T-helper 1 cell (primary cell): ENCODE data around the gene TACR3.
"Not testable (repeated sequence)": the region's sequence is repeated elsewhere in the genome, so short reads cannot be mapped to it uniquely, and the experiment has no call there.

Experiments
- DNase-seq, 5 donors: peaks; one replicate each; pipeline ENCODE4 v3.0.0-alpha.2; 2012 to 2020
- total RNA-seq, 4 donors: gene quantifications; one replicate each; lab custom pipeline; 2026; lab: John Stamatoyannopoulos, UW

Gene TACR3
- 0 reads per million in 4 donors for total RNA-seq

- no peak for DNase-seq
These were observed at the start of gene TACR3 for GRCh38 chr4:103719830-103720207. TACR3 (minus strand) TSS chr4:103719985; CDS start chr4:103719675, 310 bp downstream.

- DNase-seq: no peak
These were observed 37.8 kb upstream of the TACR3 start for GRCh38 chr4:103757631-103758030.

DNA sequence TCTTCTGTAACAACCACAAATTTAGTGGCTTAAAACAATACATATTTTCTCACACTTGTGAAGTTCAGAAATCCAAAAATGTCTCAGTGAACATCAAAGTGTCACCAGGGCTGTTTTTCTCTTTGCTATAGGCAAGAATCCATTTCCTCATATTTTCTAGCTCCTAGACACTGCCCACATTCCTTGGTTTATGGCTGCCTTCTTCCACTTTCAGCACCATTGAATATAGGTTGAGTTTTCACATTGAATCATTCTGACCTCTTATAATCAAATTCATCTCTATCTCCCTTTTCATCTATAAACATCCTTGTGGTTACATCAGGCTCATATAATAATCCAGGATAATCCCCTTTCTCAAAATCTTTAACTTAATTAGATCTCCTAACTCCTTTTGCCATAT lies 37.0 kb upstream of the TACR3 start:
- no peak for DNase-seq

- no peak for DNase-seq
These were observed 35.1 kb upstream of the TACR3 start for GRCh38 chr4:103754844-103755243.

GRCh38 chr4:103753868-103754653 lies 34.3 kb upstream of the TACR3 start:
- DNase-seq: no peak

DNA sequence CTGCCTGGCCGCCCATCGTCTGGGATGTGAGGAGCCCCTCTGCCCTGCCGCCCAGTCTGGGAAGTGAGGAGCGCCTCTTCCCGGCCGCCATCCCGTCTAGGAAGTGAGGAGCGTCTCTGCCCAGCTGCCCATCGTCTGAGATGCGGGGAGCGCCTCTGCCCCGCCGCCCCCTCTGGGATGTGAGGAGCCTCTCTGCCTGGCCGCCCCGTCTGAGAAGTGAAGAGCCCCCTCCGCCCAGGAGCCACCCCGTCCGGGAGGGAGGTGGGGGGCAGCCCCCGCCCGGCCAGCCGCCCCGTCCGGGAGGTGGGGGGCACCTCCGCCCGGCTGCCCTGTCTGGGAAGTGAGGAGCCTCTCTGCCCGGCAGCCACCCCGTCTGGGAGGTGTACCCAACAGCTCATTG lies 3.4 kb upstream of the TACR3 start:
- not testable (repeated sequence) for DNase-seq

DNA sequence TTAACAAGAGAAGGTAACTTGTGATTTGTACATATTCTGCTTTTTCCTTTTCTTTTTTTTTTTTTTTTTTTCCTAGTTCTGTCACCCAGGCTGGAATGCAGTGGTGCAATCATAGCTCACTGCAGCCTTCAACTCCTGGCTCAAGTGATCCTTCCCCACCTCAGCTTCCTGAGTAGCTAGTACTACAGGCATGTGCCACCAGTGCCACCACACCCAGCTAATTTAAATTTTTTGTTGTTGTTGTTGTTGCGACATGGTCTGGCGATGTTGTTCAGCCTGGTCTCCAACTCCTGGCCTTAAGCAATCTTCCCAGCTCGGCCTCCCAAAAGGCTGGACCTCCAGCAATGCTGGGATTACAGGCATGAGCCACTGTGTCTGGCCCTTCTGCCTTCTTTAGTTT lies 1.5 kb upstream of the TACR3 start:
- DNase-seq: no peak

- no peak for DNase-seq
These were observed 876 bp upstream of the TACR3 start for GRCh38 chr4:103720661-103721060.

DNA sequence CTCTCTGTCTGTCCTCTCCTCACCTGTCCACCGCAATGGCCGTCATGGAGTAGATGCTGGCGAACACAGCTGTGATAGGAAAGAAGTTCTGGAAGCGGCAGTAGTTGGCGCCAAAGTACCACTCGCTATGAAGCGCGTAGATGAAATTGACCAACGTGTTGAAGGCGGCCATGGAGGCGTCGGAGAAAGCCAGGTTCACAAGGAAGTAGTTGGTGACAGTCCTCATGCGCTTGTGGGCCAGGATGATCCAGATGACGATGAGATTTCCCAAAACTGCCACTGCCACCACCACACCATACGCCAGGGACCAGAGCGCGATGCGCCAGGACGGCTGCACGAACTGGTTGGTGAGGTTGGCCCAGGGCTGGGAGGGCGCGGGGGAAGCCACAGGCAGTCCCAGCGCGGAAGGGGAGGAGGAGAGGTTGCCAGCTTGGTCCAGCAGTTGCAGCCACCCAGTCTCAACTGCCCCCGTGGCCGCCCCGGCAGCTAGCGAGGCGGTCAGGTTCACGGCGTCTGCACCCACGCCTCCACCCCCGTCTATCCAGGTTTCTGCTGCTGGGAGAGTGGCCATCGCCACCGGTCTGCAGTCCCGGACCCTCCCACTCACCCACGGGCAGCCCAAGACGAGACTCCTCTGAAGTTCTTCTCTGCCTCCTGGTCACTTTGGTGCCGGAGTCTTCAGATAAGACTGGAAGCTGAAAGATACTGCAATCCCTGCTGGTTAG lies 518 bp downstream of the TACR3 start:
- peak in 1 of 5 donors; percentile 0 for DNase-seq

DNA sequence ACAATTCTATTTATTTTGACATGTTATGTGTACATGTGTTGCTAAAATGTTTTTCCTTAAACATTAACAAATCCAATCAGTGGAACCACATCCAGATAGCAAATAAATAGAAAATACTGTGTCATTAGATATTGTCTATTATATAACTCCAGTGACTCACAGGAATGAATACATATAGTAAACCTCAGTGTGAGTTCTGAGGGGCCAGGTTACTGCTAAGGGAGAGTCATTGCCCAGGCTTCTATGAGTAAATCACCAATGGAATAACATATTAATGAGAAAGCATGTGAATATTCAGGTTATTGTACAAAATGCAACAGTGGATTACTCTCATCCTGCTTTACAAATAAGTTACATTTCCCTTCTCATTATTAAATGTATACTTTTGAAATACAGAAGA lies 27.2 kb downstream of the TACR3 start:
- no peak for DNase-seq

DNA sequence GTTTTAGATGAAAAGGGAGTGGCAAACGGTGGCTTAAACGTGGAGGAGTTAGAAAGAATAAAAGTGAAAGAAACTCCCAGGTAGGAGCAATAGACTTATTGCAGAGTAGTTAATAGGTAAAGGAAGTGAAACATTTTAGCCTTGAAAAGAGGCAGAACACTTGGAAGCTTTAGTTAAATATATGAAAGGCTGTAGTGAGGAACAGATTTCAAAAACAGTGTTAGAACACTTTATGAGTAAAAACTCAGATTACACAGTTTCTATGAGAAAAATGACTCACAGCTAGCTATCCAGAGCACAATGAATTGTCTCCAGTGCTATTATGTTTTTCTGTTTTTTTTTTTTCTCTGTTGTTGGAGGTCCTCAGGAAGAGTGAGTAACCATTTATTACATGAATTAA lies 45.8 kb downstream of the TACR3 start:
- DNase-seq: no peak

- not testable (repeated sequence) for DNase-seq
These were observed 53.0 kb downstream of the TACR3 start for GRCh38 chr4:103666764-103667163.

GRCh38 chr4:103664436-103665075 lies 55.2 kb downstream of the TACR3 start:
- no peak for DNase-seq

- DNase-seq: no peak
These were observed 71.2 kb downstream of the TACR3 start for GRCh38 chr4:103648541-103648940.

DNA sequence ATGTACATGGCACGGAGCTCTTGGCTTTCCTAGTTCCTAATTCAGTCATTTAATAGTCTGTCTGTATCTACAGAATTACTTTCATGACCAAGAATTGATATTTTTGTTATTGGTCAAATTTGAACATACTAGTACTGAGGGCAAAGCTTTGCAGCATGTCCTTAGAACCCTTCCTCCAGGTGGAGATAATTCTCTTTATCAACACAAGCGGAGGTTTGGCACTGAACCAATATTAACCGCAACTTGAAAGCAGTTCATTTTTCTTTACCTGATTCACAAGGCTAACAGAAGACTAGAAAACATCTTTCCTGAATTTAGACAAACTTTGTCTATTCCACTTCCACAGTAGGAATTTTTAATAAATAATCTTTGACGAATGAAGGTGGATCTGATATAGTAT lies 73.8 kb downstream of the TACR3 start:
- DNase-seq: no peak

DNA sequence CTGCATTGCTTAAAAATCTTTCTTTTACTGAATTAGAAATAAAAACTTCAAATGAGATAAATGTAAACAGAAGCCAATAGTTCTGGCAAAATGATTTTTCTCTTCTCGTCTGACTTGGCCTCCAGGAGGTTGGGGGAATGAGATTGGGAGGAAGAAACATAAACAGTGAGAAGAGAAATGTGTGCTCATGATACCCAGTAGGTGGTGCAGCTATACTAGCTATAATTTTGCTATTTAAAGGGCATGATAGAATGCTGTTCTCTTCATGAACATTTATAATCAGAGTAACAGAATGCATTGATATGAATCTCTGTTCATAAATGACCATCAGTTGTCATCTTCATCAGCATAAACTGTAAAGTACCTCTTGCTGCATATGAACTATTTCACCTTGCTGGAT lies 85.5 kb downstream of the TACR3 start:
- DNase-seq: no peak

GRCh38 chr4:103626296-103626695 lies 93.5 kb downstream of the TACR3 start:
- no peak for DNase-seq

- no peak for DNase-seq
These were observed 127.9 kb downstream of the TACR3 start for GRCh38 chr4:103591841-103592240.

- no peak for DNase-seq
These were observed 152.2 kb downstream of the TACR3 start for GRCh38 chr4:103567591-103567990.

DNA sequence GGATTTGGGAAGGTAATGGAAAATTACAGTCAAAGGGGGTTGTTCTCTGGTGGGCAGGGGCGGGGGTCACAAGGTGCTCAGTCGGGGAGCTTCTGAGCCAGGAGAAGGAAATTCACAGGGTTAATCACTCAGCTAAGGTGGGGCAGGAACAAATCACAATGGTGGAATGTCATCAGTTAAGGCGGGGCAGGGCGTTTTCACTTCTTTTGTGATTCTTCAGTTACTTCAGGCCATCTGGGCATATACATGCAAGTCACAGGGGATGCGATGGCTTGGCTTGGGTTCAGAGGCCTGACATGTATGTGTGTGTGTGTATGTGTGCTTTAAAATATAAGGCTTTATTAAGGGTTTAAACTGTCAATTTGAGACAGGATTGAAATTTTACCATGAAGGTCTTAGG lies 160.6 kb downstream of the TACR3 start:
- DNase-seq: not testable (repeated sequence)
